Effector CD8-positive, alpha-beta T cell (primary cell): Measurements from ENCODE around the gene PDCD1.
"Not testable (repeated sequence)": the region's sequence is repeated elsewhere in the genome, so short reads cannot be mapped to it uniquely, and the experiment has no call there.

Experiments used
- DNase-seq: peaks from one replicate; lab custom pipeline; 2025; lab: John Stamatoyannopoulos, UW

The PDCD1 gene

DNA sequence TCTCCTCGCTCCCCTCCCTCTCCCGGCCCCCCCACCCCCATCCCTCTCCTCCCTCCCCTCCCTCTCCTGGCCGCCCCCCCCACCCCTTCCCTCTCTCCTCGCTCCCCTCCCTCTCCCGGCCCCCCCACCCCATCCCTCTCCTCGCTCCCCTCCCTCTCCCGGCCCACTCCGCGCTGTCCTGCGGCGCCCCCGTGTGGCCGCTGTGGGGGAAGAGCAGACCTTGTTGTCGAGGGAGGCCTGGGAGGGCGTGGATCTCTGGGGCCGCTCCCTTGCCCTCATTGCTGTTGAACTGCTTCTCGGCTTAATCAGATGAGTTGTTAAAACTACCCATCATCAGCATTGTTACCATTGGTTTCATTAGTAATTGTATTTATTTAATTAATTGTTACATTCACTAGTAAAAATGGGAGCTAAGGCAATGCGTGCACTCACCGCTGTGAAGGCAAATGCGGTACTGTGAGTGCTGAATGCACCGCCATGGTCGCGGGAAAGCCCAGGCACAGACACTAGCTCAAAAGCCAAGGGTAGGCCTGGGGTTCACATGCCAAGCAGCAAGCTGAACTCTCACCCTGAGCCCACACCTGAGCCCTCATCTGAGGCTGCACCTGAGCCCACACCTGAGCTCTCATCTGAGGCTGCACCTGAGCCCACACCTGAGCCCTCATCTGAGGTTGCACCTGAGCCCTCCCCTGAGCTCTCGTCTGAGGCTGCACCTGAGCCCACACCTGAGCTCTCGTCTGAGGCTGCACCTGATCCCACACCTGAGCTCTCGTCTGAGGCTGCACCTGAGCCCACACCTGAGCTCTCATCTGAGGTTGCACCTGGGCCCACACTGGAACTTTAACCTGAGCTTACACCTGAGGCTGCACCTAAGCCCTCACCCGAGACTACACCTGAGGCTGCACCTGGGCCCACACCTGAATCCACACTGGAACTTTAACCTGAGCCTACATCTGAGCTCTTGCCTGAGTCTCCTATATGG lies 19.6 kb upstream of the PDCD1 start:
- DNase-seq, result peak; percentile 74

DNA sequence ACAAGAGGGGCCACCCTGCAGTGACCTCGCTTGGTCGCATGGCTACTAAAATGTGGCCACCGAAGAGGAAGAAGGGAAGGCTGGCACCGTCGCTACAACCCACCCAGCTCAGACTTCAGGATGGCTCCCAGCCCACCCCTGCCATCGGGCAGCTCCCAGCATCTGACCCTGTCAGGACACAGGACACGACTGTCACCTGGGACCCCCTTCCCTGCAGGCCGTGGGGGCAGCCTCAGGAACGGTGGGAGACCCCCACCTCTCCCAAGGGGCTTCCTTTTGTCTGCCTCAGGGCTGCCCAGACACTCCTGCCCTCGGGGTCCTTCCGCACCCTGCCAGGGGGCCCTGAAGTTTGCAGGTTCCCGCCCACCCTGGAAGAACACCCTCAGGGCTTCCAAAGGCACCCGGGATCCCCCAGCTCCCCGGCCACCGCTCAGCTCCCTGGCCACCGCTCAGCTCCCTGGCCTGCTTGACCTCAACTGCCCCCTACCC lies 18.5 kb upstream of the PDCD1 start:
- no peak for DNase-seq

DNA sequence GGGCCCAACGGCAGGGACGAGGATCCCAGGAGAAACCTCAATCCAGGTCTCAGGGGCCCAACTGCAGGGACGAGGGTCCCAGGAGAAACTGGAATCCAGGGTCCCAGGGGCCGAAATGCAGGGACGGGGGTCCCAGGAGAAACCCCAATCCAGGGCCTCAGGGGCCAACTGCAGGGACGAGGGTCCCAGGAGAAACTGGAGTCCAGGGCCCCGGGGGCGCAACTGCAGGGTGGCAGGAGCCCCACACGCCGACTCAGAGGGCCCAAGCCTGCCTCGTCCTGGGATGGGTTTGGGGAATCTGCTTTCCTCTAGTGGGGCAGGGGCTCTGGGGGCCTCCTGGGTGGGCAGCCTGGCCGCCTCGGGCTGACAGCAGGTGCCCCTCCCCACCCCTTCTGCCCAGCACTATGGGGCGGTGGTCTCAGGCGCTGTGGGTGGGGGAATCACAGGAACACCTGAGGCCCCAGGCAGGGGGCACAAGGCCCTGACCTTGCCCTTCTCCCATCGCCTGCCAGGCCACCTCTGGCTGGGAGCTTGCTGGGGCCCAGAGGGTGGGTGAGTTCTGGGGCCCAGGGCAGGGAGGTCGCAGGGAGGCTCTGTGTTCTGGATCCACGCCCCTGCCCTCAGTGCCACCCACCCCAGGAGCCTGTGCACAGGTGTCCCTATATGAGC lies 18.0 kb upstream of the PDCD1 start:
- no peak for DNase-seq

DNA sequence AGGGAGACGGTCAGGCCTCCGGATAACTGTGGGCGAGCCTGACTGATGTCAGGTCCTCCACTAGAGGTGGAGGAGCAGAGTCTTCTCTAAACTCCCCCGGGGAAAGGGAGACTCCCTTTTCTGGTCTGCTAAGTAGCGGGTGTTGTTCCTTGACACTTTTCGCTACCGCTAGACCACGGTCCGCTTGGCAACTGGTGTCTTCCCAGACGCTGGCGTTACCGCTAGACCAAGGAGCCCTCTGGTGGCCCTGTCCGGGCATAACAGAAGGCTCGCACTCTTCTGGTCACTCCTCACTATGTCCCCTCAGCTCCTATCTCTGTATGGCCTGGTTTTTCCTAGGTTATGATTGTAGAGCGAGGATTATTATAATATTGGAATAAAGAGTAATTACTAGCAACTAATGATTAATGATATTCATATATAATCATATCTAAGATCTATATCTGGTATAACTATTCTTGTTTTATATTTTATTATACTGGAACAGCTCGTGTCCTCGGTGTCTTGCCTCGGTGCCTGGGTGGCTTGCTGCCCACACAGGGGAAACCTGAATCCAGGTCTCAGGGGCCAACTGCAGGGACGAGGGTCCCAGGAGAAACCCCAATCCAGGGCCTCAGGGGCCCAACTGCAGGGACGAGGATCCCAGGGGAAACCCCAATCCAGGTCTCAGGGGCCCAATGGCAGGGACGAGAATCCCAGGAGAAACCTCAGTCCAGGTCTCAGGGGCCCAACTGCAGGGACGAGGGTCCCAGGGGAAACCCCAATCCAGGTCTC lies 17.2 kb upstream of the PDCD1 start:
- not testable (repeated sequence) for DNase-seq

DNA sequence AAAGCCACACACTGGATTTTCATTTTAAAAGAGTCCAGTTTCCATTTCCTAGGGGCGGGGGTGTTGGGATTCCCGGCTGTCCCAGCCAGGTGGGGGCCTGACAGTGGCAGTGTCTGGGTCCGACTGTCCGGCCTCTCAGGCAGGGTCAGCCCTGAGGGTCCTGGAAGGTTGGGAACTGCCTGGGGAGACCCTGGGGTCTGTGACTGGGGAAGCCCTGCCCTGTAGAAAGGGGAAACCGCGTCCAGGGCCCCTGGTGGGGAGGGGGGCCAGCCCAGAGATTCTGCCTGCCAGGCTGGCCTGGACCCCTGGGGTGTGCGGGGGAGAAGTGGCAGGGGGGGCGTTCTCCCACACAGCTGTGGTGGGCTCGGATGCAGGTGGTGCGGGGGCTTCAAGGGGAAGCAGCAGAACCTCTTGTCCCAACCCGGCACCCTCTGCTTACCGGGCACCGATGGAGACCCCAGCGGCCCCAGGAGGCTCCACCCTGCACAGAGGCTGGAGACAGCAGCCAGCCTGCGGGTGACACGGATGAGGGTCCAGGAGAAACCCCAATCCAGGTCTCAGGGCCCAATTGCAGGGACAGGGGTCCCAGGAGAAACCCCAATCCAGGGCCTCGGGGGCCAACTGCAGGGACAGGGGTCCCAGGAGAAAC lies 15.7 kb upstream of the PDCD1 start:
- DNase-seq, result no peak

DNA sequence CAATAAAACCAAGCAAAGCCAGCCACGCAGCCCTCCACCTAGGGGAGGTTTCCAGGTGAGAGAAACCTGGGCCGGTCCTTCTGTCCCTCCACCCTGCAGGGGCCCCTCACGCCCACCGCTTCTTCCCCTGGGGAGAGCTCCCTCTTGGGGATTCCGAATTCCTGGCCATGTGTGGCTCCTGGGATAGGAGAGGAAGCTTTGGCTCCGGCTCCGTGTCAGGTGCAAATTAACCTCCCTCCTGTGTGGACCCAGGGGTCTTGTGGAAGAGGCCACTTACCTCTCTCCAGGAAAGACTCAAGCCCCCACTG lies 15.1 kb upstream of the PDCD1 start:
- no peak for DNase-seq

DNA sequence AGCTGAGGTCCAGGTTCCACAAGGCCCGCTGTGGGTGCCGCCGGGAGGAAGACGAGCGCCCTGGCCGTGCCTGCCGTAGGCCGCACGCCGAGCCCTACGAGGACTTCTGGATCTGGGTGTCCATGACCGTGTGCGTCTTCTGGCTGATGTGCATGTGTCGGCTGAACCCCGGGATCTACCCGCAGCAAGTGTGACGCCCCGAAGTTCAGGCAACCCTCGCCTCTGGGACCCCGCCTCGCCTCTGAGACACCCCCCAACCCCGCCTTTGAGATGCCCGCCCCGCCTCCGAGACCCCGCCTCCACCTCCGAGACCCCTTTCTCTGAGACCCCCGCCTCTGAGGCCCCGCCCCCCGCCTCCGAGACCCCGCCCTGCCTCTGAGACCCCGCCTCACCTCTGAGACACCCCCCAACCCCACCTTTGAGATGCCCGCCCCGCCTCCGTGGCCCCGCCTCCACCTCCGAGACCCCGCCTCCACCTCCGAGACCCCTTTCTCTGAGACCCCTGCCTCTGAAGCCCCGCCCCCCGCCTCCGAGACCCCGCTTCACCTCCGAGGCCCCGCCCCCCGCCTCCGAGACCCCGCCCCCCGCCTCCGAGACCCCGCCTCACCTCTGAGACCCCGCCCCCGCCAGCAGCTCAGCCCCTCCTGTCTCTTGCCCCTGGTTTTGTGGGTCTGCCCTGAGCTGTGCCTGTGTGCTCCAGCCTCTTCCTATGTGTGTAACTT lies 14.5 kb upstream of the PDCD1 start:
- DNase-seq, result no peak

DNA sequence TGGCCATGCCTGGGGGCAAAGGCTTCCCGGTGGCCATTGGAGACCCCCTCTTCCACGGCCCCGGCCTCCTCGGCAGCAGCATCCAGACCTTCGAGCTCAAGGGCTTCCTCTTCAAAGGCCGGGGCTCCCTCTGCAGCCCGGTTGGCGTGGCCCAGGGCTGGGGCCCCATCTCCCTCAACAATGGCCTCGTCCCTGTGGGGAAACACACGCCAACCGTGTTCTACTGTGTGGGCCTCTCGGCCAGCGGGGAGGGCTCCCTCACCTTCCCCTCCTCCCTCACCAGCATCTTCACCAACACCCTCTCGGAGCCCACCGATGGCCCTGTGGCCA lies 13.6 kb upstream of the PDCD1 start:
- DNase-seq, result no peak

DNA sequence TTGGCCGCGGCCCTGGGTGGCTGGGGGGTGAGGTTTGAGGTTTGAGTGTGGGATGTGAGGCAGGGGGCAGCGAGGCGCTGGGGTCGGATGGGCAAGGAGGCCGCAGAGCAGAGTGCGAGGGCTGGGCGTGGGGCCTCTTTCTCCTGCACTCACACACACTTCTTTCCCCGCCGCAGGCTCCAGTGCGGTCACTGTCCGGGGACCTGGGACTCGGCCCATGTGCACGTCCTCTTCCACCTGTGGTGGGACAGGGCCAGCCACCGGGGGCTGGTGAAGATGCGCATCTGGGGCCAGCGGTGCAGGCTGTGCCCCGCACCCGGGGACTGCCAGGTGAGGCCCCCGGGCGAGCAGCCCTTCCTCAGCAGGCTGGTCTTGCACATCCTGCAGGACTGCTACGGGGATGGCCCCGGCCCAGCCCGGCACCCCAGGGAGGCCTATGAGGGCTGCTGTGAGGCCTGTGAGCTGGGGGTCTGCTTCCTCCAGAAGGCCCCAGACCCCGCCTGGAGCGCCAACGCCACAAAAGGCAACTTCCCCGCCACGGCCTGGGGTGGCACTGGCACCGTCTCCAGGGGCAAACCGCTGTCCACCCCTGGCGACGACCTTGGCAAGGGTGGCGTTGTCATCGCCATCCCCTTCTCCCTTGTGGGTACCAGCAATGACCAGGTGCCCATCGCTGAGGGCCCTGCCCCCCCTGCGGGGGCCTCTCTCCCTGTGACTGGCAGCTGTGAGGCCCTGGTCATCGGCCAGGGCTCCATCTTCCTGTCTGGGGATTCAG lies 13.0 kb upstream of the PDCD1 start:
- DNase-seq, result no peak

DNA sequence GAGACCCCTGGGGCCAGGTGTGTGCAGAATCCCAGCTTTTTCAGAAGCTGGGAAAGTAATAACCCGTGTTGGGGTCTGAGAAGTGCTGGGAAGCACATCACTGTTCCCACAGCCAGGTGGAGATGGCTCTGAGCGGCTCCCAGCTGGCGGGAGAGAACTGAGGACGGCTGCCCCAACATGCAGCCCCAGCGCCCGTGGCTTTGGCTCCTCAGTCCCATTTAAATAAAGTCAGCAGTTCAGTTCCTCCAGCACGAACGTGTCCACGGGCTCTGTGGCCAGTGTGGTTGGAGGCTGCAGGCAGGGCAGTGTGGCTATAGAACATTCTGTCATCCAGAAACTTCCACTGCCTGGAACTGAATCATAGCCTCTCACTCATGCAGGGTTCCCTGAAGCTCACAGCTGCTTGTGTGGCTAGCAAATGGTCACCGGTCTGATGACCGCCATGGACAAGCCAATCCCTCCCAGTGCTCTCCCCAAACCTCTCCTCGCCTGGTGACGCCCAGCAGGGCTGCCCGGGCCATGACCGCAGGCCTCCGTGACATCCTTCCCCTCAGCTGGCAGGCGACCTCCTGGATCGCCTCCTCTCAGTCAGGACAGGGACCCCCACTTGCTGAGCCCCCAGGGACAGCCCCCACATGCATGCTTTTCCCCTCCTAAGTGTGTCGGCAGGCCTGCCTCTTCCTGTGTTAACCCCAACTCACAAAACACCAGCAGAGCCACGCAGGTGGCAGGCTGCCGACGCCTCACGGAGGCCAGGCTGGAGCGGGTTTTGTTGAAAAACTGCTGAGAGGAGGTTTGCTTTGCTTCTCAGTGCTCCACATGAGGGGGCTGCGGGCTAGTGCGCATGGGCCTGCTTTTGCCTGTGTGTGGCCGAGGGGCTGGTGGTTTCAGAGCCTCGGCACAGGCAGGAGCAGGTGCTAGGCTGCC lies 12.2 kb upstream of the PDCD1 start:
- no peak for DNase-seq

DNA sequence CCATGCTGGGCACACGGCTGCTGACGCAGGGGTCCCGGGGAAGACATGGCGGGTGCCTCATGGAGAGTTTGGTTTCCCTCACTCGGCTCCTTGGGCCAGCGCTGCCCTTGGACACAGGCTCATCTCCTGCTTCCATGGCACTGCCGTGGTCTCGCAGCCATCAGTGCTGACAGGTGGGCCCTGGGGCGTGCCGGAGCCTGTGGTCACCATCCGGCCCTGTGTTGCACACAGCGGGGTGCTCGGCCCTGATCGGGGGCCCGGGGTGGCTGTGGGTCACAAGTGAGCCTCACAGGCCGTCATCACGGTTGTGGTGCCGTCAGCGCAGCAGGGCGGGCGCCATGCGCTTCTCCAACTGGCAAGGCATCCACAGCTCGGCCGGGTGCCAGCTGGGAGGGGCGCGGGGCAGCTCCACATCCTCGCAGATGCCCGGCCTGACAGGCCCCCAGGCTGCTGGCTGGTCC lies 11.4 kb upstream of the PDCD1 start:
- no peak for DNase-seq

DNA sequence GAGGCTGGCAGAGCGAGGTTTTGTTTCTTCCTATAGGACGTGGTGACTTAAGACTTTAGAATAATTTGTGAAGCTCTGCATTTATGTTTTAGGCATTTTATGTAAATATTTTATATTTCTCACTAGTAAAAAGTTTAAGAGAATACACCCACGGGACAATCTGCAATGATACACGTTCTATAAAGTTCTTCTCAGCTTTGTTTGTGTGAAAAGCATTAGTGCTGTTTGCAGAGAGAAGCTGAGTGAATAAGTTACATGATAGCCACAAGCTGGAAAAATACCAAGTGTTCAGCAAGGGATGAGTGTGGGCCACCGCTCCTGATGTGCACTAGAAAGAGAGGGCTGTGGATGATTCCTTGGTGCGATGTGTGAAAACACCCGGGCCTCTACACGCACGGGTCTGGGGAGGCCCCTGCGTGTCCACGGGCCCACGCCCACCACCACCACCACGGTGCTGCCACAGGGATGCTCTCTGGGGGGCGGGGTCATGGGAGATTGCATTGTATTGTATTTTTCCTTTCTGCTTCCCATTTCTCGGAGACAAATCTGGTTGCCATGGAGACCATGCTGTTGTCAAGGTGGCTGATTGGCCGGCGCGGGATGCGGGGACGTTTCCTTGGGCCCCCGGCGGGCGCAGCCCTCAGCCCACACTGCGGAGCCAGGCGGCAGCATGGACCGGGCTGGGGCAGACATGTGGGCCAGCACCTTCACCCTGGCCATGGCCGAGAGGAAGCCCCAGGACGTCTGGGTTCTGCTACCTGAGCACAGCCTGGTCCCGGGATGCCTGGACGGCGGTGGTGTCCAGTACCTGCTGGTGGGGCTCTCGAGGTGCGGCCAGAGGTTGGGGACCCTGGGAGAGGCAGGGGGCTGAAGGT lies 10.6 kb upstream of the PDCD1 start, which contains the start of gene RTP5:
Gene RTP5 (plus strand): TSS at position 643 of the 875 bp plus-strand sequence. CDS start 28 bp downstream, at position 671.
- DNase-seq, result no peak

DNA sequence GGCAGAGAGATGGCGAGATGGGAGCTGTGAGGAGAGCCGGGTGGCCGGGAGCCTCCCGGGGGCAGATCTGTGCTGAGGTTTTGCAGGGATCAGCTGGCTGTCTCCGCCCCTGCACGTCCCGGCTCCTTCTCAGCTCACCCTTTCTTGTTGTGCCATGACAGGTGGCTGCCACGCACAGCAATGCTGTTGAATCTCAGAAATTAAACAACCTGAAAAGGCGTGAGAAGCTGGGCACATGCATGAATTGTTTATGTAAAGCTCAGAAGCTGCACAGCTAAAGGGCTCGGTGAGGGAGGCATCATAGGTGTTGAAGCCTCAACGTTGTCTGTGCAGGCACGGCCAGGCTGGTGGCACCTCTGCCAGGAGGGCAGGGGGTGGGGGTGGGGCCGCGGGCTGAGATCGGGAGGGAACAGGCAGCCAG lies 10.0 kb upstream of the PDCD1 start:
- DNase-seq, result no peak

DNA sequence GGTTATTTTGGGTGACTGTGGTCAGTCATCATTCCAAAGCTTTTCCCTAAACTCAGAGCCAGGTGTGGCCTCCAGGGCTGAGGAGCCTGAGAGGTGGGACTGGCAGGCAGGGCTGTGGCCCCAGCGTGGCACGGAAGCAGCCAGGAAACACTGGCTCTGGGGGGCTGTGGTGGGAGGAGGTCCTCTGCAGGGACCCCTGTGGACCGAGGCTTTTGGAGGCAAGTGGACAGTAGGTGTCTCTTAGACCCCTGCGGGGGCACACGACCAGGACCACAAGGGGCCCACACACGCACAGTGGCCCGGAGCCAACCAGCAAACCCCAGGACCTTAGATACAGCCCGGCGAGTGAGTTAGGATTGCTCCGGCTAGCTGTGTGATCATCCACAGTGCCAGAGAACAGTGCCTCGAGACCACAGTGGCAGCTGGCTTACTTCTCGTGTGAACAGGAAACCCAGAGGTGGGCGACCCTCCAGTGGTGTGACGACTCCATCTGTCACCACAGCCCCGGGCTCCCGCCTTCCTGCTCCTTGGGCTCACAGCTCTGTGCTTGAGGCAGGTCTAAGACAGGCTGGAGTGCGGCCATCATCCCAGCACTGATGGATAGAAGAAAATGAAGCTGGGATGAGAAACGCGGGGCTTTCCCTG lies 9.2 kb upstream of the PDCD1 start:
- DNase-seq, result peak; percentile 28

DNA sequence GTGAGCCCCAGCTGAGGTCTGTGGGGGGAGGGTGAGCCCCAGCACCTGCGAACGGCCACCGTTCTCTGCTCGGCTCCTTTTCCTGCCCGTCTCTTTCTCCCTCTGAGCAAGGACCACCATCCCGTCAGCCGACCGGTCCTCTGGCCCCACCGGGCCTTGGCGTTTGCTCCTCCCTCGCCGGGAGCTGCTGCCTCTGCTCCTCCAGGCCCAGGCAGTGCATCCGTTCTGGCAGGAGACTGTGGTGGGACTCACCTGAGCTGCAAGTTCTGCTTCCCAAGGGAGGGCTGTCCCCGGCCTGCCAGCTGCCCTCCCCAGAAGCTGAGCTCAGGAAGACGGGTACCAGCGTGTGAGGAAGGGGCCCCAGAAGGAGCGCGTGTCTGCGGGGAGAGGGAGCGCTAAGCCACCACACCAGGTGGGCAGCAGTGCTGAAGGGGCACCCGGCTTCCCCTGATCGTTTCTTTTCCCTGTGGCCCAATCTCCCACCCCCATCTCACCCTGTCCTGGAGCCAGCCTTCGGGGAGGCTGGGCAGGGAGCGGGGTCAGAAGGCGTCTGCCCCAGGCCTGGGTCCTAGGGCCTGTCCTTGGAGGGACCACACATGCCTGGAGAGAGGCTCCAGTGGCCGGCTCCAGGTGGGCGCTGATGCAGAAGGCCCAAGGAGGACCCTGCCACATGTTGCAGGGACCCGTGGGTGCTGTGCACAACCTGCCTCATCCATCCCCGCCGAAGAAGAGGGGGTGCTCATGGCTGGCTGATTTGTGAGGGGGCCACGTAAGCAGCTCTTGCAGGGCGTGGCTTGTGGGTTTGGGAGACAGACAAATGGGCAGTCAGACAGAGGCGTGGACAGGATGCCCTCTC lies 8.3 kb upstream of the PDCD1 start:
- DNase-seq, result no peak

DNA sequence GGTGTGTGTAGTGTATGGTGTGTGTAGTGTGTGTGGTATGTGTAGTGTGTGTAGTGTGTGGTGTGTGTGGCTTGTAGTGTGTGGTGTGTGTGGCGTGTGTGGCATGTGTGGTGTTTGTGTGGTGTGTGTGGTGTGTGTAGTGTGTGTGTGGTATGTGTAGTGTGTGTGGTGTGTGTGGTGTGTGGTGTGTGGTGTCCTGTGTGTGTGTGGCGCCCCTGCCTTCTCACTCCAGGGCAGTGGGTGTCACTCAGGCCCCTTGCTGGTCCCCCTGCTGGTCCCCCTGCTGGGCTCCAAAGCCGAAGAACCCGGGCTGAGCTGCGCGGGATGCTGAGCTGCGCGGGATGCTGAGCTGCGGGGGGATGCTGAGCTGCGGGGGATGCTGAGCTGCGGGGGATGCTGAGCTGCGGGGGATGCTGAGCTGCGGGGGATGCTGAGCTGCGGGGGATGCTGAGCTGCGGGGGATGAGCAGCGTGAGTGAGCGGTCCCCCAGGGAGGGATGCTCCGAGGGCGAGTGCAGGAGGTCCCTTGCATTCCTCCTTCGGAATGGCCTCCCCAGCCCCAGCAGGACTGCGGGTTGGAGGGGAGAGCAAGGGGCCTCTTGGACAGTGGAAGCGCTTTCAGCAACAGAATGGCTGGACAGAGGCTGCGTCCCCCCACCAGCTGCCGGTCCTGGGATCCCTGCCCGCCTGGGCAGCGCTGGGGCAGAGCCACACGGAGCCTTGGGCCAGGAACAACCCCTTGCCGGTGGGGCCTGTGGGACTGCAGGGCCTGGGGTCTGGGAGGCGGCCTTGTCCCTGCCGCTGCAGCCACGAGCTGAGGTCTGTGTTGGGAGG lies 7.5 kb upstream of the PDCD1 start:
- no peak for DNase-seq
